DOHH2 (cell line): ENCODE measurements around the gene CNTD1.

Experiments used
- H3F3A ChIP-seq: fragments of 200-600 bp; sonication (generic), shearing (Covaris generic); 2 replicates; pipeline ENCODE4 v1.6.0; 2016; ENCODE audit warnings: antibody characterized with exemption, mild to moderate bottlenecking; ENCODE audit not compliant: control insufficient read depth, insufficient read depth
- H3K27ac ChIP-seq: fragments of 200-600 bp; sonication (generic); 2 replicates; pipeline ENCODE4 v1.5.1; 2014; ENCODE audit warnings: low read depth, mild to moderate bottlenecking, low read length, moderate library complexity
- H3K27me3 ChIP-seq: fragments of 200-600 bp; sonication (generic); 2 replicates; pipeline ENCODE4 v1.6.1; 2014; ENCODE audit warnings: mild to moderate bottlenecking, low read length, mixed read lengths; ENCODE audit not compliant: control insufficient read depth
- H3K36me3 ChIP-seq: fragments of 200-600 bp; sonication (generic); 2 replicates; pipeline ENCODE4 v1.6.1; 2014; ENCODE audit warnings: mild to moderate bottlenecking, low read length, moderate library complexity, mixed read lengths; ENCODE audit not compliant: control insufficient read depth
- H3K4me1 ChIP-seq: fragments of 200-600 bp; sonication (generic); 2 replicates; pipeline ENCODE4 v1.6.1; 2014; ENCODE audit warnings: mild to moderate bottlenecking, low read length, mixed read lengths; ENCODE audit not compliant: control insufficient read depth
- H3K4me2 ChIP-seq: fragments of 200-600 bp; sonication (generic); 2 replicates; pipeline ENCODE4 v1.6.0; 2014; ENCODE audit warnings: mild to moderate bottlenecking, low read length, moderate library complexity
- H3K4me3 ChIP-seq: fragments of 200-600 bp; sonication (generic); 2 replicates; pipeline ENCODE4 v1.5.1; 2014; ENCODE audit warnings: mild to moderate bottlenecking, low read length, mixed read lengths
- H3K79me2 ChIP-seq: fragments of 200-600 bp; sonication (generic); 2 replicates; pipeline ENCODE4 v1.6.1; 2014; ENCODE audit warnings: mild to moderate bottlenecking, low read length, mixed read lengths; ENCODE audit not compliant: control insufficient read depth
- H3K9me2 ChIP-seq: fragments of 200-600 bp; sonication (generic); replicated peaks from 2 replicates; pipeline ENCODE4 v1.6.1; 2014; ENCODE audit warnings: mild to moderate bottlenecking, low read length, mixed read lengths; ENCODE audit not compliant: control insufficient read depth
- H3K9me3 ChIP-seq: fragments of 200-600 bp; sonication (generic); 2 replicates; pipeline ENCODE4 v1.6.1; 2014; ENCODE audit warnings: antibody characterized with exemption, low read length, mixed read lengths; ENCODE audit not compliant: control insufficient read depth, insufficient read depth
- H4K20me1 ChIP-seq: fragments of 200-600 bp; sonication (generic); 2 replicates; pipeline ENCODE4 v1.6.0; 2014; ENCODE audit warnings: low read depth, mild to moderate bottlenecking, antibody characterized with exemption, low read length, moderate library complexity; ENCODE audit not compliant: control insufficient read depth, insufficient read depth
- EZH2phosphoT487 ChIP-seq: fragments of 200-600 bp; sonication (generic); IDR thresholded peaks from 2 replicates; pipeline ENCODE4 v1.6.1; 2017; ENCODE audit warnings: borderline replicate concordance, mild to moderate bottlenecking, antibody characterized with exemption, low read length, moderate library complexity, mixed read lengths
- TF ChIP-seq, protein P1 (sequence below): fragments of 200-600 bp; sonication (generic); IDR thresholded peaks from one replicate; pipeline ENCODE4 v1.5.1; 2014; ENCODE audit warnings: antibody characterized with exemption, mild to moderate bottlenecking, low read depth, low read length; ENCODE audit not compliant: poor library complexity, severe bottlenecking

CNTD1 gene

DNA sequence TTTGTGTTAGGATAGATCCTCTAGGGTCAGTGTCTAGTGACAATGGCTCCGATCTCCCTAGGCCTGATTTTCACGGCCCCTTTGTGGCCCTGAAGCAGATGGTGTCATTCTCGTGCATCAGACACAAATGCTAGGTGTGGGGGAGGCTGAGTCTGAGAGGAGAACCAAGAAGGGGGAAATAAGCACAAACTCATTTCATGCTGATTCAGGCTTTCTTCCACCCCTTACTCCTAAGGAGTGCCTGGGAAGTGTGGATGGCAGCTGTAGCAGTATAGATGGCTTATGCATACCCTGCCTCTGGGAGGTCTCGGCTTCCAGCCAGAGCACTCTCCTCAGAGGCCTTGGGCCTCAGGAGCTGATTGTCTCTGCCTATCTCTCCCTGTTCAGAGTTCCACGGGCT, 20.1 kb upstream of the CNTD1 start:
- no peak overlapping the region for H3K4me2 ChIP-seq
- H4K20me1 ChIP-seq, result no peaks in the 10 kb centered on the region
- no peaks in the 10 kb centered on the region for H3K9me2 ChIP-seq
- no peaks in the 10 kb centered on the region; the same call in 1 of the 2 replicates for H3F3A ChIP-seq
- H3K9me3 ChIP-seq, result no peaks in the 10 kb centered on the region
- no peak for TF ChIP-seq EZH2phosphoT487
- TF ChIP-seq, protein P1, sequence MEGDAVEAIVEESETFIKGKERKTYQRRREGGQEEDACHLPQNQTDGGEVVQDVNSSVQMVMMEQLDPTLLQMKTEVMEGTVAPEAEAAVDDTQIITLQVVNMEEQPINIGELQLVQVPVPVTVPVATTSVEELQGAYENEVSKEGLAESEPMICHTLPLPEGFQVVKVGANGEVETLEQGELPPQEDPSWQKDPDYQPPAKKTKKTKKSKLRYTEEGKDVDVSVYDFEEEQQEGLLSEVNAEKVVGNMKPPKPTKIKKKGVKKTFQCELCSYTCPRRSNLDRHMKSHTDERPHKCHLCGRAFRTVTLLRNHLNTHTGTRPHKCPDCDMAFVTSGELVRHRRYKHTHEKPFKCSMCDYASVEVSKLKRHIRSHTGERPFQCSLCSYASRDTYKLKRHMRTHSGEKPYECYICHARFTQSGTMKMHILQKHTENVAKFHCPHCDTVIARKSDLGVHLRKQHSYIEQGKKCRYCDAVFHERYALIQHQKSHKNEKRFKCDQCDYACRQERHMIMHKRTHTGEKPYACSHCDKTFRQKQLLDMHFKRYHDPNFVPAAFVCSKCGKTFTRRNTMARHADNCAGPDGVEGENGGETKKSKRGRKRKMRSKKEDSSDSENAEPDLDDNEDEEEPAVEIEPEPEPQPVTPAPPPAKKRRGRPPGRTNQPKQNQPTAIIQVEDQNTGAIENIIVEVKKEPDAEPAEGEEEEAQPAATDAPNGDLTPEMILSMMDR, result no peak
- H3K79me2 ChIP-seq, result peaks cover 11% of the 10 kb centered on the region
- H3K27me3 ChIP-seq, result peaks cover 30% of the 10 kb centered on the region
- peaks cover 8% of the 10 kb centered on the region for H3K4me1 ChIP-seq
- H3K27ac ChIP-seq, result no peak overlapping the region
- H3K4me3 ChIP-seq, result no peak overlapping the region
- H3K36me3 ChIP-seq, result peaks cover 36% of the 10 kb centered on the region

DNA sequence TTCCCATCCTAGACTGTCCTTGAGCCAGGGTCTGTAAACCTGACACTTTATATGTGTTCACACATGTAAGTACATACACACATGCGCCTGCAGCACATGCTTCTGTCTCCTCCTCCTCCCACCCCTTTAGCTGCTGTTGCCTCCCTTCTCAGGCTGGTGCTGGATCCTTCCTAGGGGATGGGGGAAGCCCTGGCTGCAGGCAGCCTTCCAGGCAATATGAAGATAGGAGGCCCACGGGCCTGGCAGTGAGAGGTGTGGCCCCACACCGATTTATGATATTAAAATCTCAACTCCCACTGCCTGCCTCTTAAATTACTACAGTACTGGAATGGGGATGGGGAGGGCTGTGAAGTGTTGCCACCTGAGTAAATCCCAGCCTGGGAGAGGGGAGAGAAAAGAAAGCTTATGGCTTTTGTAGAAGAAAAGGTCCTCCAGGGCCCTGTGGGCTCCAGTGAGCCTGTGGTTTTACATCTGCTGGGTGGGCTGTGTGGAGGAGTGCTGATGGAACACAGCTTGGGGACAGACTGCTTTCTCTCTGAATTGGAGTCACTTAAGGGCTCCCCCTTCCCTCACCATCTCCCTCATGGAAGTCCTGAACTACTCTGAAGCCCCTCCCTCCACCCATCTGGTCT, 19.2 kb upstream of the CNTD1 start:
- H3K4me2 ChIP-seq, result no peak overlapping the region
- no peaks in the 10 kb centered on the region for H3K9me3 ChIP-seq
- H3K27me3 ChIP-seq, result peaks cover 36% of the 10 kb centered on the region
- H3K36me3 ChIP-seq, result peaks cover 34% of the 10 kb centered on the region
- H3K27ac ChIP-seq, result no peak overlapping the region
- H4K20me1 ChIP-seq, result no peaks in the 10 kb centered on the region
- H3K9me2 ChIP-seq, result no peaks in the 10 kb centered on the region
- no peak overlapping the region for H3K4me3 ChIP-seq
- H3F3A ChIP-seq, result no peaks in the 10 kb centered on the region; the same call in 1 of the 2 replicates
- H3K4me1 ChIP-seq, result peaks cover 1% of the 10 kb centered on the region
- H3K79me2 ChIP-seq, result peaks cover 2% of the 10 kb centered on the region
- TF ChIP-seq, protein P1, result no peak
- no peak for TF ChIP-seq EZH2phosphoT487

DNA sequence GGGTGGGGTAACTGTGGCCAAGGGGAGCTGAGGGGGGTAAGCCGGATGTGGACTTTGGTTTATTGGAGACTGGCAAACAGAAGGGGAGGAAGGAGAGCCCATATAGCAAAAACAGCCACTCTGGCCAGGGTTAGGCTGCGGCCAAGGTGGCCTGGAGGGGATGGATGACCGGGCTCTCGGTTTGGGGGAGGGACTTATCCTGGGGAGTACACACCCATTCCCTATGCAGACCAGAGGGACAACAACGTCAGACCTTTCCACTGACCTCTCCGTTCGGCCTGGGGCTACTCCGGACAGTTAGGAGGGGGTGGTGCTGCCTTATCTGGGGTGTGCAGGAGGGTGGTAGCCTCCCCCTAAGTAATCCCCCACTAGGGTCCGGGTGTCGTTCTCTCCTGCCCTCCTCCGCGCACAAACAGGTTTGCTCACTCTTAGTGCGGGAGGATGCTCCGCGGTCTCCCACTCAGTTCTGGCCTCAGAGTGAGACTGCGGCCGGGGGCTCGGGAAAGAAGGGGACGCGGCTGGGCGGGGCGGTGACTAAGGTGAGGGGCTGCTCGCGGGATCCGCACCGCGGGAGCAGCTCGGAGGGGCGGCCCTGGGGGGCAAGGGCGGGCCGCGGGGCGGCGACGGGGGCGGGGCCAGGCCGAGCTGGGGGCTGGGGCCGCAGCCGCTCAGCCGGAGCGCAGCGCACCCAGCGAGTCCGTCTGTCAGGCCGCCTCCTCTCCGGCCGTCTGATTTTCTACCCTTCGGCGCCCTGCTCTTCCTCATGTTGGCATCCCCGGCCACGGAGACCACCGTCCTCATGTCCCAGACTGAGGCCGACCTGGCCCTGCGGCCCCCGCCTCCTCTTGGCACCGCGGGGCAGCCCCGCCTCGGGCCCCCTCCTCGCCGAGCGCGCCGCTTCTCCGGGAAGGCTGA, 18.5 kb upstream of the CNTD1 start, which contains the start of gene WNK4:
WNK4 (plus strand) TSS at position 675 of the 915 bp plus-strand sequence; CDS start at position 764, 89 bp downstream.
- Histone ChIP-seq H3K4me1 (no peaks in the 10 kb centered on the region), H4K20me1 (no peaks in the 10 kb centered on the region), H3K27ac (no peak within 1 kb of the TSS), H3K4me2 (no peak within 1 kb of the TSS), H3F3A (no peaks in the 10 kb centered on the region; the same call in 1 of the 2 replicates), H3K36me3 (peaks cover 33% of the 10 kb centered on the region), H3K9me2 (no peaks in the 10 kb centered on the region), H3K9me3 (no peaks in the 10 kb centered on the region), H3K27me3 (peaks cover 38% of the 10 kb centered on the region), H3K4me3 (no peak within 1 kb of the TSS), H3K79me2 (no peaks in the 10 kb centered on the region)
- no peak for TF ChIP-seq EZH2phosphoT487
- TF ChIP-seq, protein P1, result no peak
